ENCODE measurements around the gene EIF4E2.

The EIF4E2 gene

DNA sequence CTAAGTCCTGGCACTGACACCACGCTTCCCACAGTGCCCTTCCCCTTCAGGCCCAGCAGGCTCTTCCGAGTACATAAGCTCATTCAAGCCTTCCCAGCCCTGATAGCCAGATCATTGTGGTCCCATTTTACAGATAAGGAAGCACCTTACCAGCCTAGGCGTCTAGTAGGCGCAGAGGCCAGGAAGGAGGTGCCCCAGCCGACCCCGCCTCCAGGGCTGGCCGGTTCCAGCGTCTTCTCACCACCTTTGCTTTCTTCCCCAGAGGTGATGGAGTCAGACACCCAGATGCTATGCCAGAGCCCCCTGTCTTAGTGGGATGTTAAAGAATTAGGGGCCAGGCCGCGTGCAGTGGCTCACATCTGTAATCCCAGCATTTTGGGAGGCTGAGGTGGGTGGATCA is 54.0 kb downstream of the EIF4E2 start:
- no peak for DNase-seq

DNA sequence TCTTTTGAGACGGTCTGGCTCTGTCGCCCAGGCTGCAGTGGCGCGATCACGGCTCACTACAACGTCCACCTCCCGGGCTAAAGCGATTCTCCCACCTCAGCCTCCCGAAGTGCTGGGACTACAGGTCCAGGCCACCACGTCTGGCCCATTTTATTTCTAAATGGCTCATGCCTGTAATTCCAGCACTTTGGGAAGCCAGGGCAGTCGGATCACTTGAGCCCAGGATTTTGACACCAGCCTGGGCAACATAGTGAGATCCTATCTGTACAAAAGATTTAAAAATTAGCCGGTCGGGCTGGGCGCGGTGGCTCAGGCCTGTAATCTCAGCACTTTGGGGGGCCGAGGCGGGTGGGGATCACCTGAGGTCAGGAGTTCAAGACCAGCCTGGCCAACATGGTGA is 56.5 kb downstream of the EIF4E2 start:
- DNase-seq: no peak

DNA sequence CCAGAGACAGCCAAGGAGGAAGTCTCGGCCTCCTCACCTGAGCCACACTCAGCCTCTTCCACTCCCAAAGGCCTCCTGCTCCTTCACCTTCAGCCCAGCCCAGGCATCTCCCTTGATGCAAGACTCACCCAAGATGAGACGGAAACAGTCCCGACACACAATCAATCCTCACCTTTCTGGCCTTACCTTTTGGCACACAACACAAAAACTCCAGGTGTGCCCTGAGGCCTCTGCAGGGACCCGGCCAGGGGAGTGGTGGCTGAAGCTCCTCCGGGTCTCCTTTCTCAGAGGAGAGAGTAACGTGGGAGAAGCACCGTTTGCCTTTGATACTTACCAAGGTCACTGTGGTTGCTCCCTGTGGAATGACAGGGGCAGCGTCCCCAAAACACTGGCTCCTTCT is 59.1 kb downstream of the EIF4E2 start:
- no peak for DNase-seq

DNA sequence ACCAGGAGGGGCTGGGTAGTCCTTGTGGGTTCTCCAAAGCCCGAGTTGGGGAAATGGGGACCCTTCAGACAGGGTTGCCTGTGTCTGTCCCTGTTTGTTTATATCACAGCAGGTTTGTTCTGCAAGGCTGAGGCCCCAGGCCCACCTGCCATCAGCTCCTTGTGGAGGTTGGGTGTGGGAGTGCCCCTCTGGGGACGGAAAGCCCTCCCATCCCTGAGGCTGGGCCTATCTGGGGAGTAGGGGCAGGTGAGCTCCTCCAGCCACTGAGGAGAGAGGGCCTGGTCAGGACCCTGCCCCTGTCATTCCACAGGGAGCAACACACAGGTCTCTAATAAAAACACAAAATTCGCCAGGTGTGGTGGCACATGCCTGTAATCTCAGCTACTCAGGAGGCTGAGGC is 59.6 kb downstream of the EIF4E2 start:
- DNase-seq: no peak

DNA sequence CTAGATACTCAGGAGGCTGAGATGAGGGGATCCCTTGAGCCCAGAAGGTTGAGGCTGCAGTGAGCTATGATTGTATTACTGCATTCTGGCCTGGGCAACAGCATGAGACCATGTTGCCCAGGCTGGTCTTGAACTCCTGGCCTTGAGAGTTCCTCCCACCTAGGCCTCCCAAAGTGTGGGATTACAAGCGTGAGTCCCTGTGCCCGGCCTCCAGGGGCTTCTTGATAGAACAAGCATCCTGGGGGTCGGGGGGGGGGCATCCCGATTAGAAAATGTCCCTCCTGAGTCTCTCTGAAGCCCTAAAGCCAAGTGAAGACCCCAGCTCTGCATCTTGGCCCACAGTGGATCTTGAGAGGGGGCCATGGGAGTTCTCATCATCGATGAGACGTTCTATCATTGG is 60.6 kb downstream of the EIF4E2 start:
- no peak for DNase-seq

DNA sequence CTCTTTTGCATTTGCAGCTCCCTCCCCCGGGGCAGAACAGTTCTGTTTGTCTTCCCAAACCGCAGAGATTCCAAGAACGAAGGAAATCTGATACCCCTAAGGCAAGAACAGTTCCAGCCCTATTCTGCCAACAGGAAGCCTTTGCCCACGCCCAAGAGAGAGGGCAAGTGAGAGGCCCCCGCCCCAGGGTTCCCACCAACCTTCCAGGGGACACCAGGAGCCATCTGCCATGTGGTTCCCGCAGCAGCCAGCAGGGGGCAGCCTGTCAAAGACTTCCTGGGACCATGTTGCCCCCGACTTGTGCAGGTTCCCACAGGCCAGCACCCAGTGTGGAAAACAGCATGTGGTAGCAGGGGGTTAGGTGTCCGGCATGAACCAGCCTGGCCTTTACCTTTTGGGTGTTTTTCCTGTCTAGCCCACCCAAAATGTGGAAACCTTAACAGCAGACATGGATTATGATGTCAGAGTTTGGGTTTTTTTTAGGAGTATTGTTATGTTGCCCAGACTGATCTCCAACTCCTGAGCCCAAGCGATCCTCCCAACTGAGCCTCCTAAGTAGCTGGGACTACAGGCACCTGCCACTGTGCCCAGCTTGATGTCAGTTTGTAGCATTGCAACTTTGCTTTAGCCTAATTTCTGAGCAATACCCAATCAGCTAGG is 61.2 kb downstream of the EIF4E2 start:
- no peak for DNase-seq

DNA sequence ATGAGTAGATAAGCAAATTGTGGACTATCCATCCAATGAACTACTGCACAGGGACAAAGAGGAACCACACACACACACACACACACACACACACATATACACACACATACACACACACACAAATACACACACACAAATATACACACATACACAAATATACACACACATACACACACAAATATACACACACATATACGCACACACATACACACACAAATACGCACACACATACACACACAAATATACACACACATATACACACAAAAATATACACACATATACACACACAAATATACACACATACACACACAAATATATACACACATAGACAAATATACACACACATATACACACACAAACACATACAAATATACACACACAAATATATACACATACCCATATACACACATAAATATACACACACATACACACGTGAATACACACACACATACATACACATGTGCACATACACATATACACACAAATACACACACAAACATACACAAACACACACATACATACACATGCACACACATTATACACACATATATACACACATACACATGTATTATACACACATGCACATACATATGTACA is 63.1 kb downstream of the EIF4E2 start:
- no peak for DNase-seq

DNA sequence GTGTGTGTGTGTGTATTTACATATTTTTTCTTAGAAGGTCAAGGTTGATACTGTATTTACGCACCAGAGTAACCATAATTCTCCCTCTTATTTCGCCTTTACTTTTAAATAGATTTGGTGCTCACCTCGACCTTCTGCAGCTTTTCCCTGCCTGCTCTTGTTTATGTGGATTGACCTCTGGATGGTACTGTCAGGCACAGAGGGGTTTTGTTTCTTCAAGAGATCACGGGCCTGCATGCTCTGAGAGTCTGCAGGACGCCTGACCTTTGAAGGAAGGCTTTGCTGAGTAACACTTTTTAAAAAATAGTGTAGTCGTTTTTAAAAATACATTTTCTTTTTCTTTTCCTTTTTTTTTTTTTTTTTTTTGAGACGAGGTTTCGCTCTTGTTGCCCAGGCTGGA is 64.8 kb downstream of the EIF4E2 start:
- no peak for DNase-seq
